ENCODE results near the gene RCOR2. TPM values are rescaled to one million over a fixed set of nuclear protein-coding genes. Genes with fewer than 3 reads are reported as not detected.

RCOR2 gene
- total and polyA plus RNA-seq, 2 of the 13 experiments (the other 11 are each of a cell fraction or from before 2014, with no cell fraction given), result 8.3 to 8.5 TPM

DNA sequence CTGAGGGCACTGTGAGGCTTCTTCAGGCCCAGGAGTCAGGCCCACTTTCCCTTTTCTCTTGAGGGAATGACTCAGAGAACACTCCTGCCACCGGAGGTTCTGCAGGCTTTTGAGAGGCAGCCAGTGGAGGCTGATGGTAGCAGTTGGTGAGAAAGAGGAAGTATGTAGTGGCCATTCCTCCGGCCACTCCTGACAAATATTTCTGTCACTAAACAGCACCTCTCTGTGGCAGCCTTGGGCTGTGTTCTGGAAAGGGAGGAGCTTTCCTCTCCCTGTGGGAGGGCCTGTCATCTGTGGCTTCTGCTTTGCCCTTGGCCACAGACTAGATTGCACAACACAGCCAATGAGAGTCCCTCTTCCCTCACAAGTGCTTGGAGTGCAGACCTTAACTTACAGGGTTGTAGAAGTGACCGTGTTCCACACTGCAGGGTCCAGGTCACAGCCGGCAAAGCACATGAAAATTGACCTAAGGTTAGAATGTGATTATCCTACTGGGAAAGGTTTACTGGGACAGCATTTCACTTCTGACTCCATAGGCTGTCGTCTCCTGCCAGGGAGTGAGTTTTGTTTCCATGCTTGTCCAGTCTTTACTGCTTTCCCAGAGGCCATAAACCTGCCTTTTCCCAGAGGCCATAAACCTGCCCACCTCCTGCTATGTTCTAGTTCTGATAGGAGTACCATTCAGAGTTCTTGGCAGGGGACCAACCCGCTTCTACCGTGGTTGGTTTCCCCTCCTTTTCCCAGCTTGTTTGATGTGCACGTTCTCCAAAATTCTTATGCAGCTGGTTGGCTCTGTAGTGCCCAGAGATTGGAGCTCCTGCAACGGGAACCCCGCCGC, 44.8 kb downstream of the RCOR2 start (continued):
- TF ChIP-seq GMEB1 (CRISPR knock-in tag; IDR thresholded peaks at IDR 0.05; ENCODE audit: borderline replicate concordance), result peak; percentile 18; the same call in 1 of the 2 replicates
- TF ChIP-seq NFKBIZ (CRISPR knock-in tag; IDR thresholded peaks at IDR 0.05), result peak; percentile 26; the same call in 1 of the 2 replicates
- TF ChIP-seq RXRA (CRISPR knock-in tag; IDR thresholded peaks at IDR 0.05), result peak; percentile 58; the same call in 1 of the 2 replicates
- no peak for TF ChIP-seq ZNF143 (CRISPR knock-in tag; IDR thresholded peaks at IDR 0.05)
- no peak for TF ChIP-seq MBD4 (IDR thresholded peaks at IDR 0.05; ENCODE audit: borderline replicate concordance, low read length)
- TF ChIP-seq TERF1 (CRISPR knock-in tag; IDR thresholded peaks at IDR 0.05), result no peak
- TF ChIP-seq ZBTB4 (CRISPR knock-in tag; IDR thresholded peaks at IDR 0.05; ENCODE audit: borderline replicate concordance), result no peak
- no peak for TF ChIP-seq GZF1 (CRISPR knock-in tag; IDR thresholded peaks at IDR 0.05)
- no peak for TF ChIP-seq ZNF431 (CRISPR knock-in tag; IDR thresholded peaks at IDR 0.05; ENCODE audit: borderline replicate concordance, low read depth)
- TF ChIP-seq MAF1 (CRISPR knock-in tag; IDR thresholded peaks at IDR 0.05; ENCODE audit: borderline replicate concordance), result no peak
- no peak for TF ChIP-seq DNMT3B (CRISPR knock-in tag; conservative IDR thresholded peaks at IDR 0.05)
- no peak for TF ChIP-seq DBP (CRISPR knock-in tag; IDR thresholded peaks at IDR 0.05; ENCODE audit: not compliant biosample characterization)
- no peak for TF ChIP-seq FOXJ3 (CRISPR knock-in tag; IDR thresholded peaks at IDR 0.05; ENCODE audit: borderline replicate concordance)
- TF ChIP-seq SALL1 (CRISPR knock-in tag; IDR thresholded peaks at IDR 0.05), result peak; percentile 86
- no peak for TF ChIP-seq SRSF9 (IDR thresholded peaks at IDR 0.05; ENCODE audit: borderline replicate concordance, insufficient read depth, low read depth, low read length, poor library complexity, severe bottlenecking)
- TF ChIP-seq, protein P1, sequence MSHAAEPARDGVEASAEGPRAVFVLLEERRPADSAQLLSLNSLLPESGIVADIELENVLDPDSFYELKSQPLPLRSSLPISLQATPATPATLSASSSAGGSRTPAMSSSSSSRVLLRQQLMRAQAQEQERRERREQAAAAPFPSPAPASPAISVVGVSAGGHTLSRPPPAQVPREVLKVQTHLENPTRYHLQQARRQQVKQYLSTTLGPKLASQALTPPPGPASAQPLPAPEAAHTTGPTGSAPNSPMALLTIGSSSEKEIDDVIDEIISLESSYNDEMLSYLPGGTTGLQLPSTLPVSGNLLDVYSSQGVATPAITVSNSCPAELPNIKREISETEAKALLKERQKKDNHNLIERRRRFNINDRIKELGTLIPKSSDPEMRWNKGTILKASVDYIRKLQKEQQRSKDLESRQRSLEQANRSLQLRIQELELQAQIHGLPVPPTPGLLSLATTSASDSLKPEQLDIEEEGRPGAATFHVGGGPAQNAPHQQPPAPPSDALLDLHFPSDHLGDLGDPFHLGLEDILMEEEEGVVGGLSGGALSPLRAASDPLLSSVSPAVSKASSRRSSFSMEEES (CRISPR knock-in tag; IDR thresholded peaks at IDR 0.05), result no peak; the same call in 1 of the 2 replicates
- TF ChIP-seq SRF (IDR thresholded peaks at IDR 0.05; ENCODE audit: low read depth, low read length), result no peak

All from HepG2 (cell line).